Chondrocyte (in vitro differentiated cells): Measurements from ENCODE around the gene SH3GLB1. TPM values are rescaled to one million over a fixed set of nuclear protein-coding genes. Genes with fewer than 3 reads are reported as not detected.

ENCODE experiments used
- DNase-seq: peaks from one replicate; pipeline ENCODE4 v3.0.0; 2021; ENCODE audit warnings: mixed read lengths, low spot score
- H3K27ac Mint-ChIP-seq: one replicate; pipeline ENCODE4 v1.8.0; 2021; ENCODE audit warnings: mild to moderate bottlenecking, moderate library complexity, mixed read lengths; ENCODE audit not compliant: unreplicated experiment
- H3K27me3 Mint-ChIP-seq: 2 replicates; pipeline ENCODE4 v1.8.0; 2021; ENCODE audit warnings: low read depth, mixed read lengths
- H3K36me3 Mint-ChIP-seq: 2 replicates; pipeline ENCODE4 v1.8.0; 2021; ENCODE audit warnings: low read depth, mixed read lengths
- H3K4me1 Mint-ChIP-seq: 2 replicates; pipeline ENCODE4 v1.8.0; 2021; ENCODE audit warnings: low read depth, mild to moderate bottlenecking, mixed read lengths
- H3K4me3 Mint-ChIP-seq: one replicate; pipeline ENCODE4 v1.8.0; 2021; ENCODE audit warnings: mild to moderate bottlenecking, moderate library complexity, mixed read lengths; ENCODE audit not compliant: unreplicated experiment
- H3K9me3 Mint-ChIP-seq: 2 replicates; pipeline ENCODE4 v1.8.0; 2021; ENCODE audit warnings: low read depth, mixed read lengths
- CTCF ChIP-seq: fragments of 200-600 bp; sonication (generic); IDR thresholded peaks from 2 replicates; pipeline ENCODE4 v1.5.0; 2021; ENCODE audit warnings: antibody characterized with exemption, mild to moderate bottlenecking, moderate library complexity
- total RNA-seq: library from RNA; stranded (reverse); gene quantifications from 3 replicates; pipeline ENCODE4 v1.2.1, GENCODE V29; 2021

SH3GLB1 gene
- total RNA-seq, 1 donor from 2014 or later, result 135 TPM

- peaks cover 24% of the 10 kb centered on the region for H3K36me3 Mint-ChIP-seq
- no peak overlapping the region for H3K27ac Mint-ChIP-seq
- DNase-seq, result no peak
- no peak overlapping the region for H3K4me3 Mint-ChIP-seq
- no peaks in the 10 kb centered on the region for H3K27me3 Mint-ChIP-seq
- no peak for TF ChIP-seq CTCF
- no peaks in the 10 kb centered on the region for H3K9me3 Mint-ChIP-seq
- H3K4me1 Mint-ChIP-seq, result peaks cover 6% of the 10 kb centered on the region
These were observed 29.0 kb downstream of the SH3GLB1 start for GRCh38 chr1:86733340-86733739.

GRCh38 chr1:86739648-86740509, 35.5 kb downstream of the SH3GLB1 start:
- no peak overlapping the region for H3K4me3 Mint-ChIP-seq
- no peak for DNase-seq
- no peaks in the 10 kb centered on the region for H3K9me3 Mint-ChIP-seq
- H3K36me3 Mint-ChIP-seq, result peaks cover 30% of the 10 kb centered on the region
- no peaks in the 10 kb centered on the region for H3K27me3 Mint-ChIP-seq
- H3K27ac Mint-ChIP-seq, result no peak overlapping the region
- no peak for TF ChIP-seq CTCF
- no peaks in the 10 kb centered on the region for H3K4me1 Mint-ChIP-seq

- no peaks in the 10 kb centered on the region for H3K27me3 Mint-ChIP-seq
- peak; percentile 86 for TF ChIP-seq CTCF
- H3K4me3 Mint-ChIP-seq, result no peak overlapping the region
- peaks cover under 1% of the 10 kb centered on the region for H3K4me1 Mint-ChIP-seq
- H3K36me3 Mint-ChIP-seq, result peaks cover 26% of the 10 kb centered on the region
- no peak overlapping the region for H3K27ac Mint-ChIP-seq
- no peaks in the 10 kb centered on the region for H3K9me3 Mint-ChIP-seq
- DNase-seq, result no peak
These were observed 37.7 kb downstream of the SH3GLB1 start for GRCh38 chr1:86741947-86742572.

GRCh38 chr1:86747304-86747703, 42.9 kb downstream of the SH3GLB1 start:
- H3K4me3 Mint-ChIP-seq, result no peak overlapping the region
- no peaks in the 10 kb centered on the region for H3K9me3 Mint-ChIP-seq
- DNase-seq, result no peak
- peaks cover 19% of the 10 kb centered on the region for H3K36me3 Mint-ChIP-seq
- peaks cover 16% of the 10 kb centered on the region for H3K4me1 Mint-ChIP-seq
- no peak overlapping the region for H3K27ac Mint-ChIP-seq
- no peaks in the 10 kb centered on the region for H3K27me3 Mint-ChIP-seq
- no peak for TF ChIP-seq CTCF

- H3K9me3 Mint-ChIP-seq, result no peaks in the 10 kb centered on the region
- no peak overlapping the region for H3K27ac Mint-ChIP-seq
- DNase-seq, result no peak
- H3K27me3 Mint-ChIP-seq, result no peaks in the 10 kb centered on the region
- H3K4me3 Mint-ChIP-seq, result no peak overlapping the region
- TF ChIP-seq CTCF, result no peak
- H3K36me3 Mint-ChIP-seq, result peaks cover 17% of the 10 kb centered on the region
- peaks cover 16% of the 10 kb centered on the region for H3K4me1 Mint-ChIP-seq
These were observed 44.4 kb downstream of the SH3GLB1 start for GRCh38 chr1:86748622-86749373.
